HepG2 (cell line): ENCODE data around the gene DTNB. TPM values are rescaled to one million over a fixed set of nuclear protein-coding genes. Genes with fewer than 3 reads are reported as not detected.

Experiments used
- ATAC-seq: fragments of 200-7000 bp; cut with Tn5 transposase; 3 replicates; pipeline ENCODE4 v1.9.1; 2020; ENCODE audit warnings: mild to moderate bottlenecking, moderate library complexity
- BruUV-seq: library from RNA; stranded (reverse); fragments of 400-500 nt; replicated peaks from 2 replicates; lab custom pipeline; 2021; lab: Mats Ljungman, UMichigan
- CTCF ChIA-PET: fragments of 300-600 bp; formaldehyde crosslinking; extraction: SDS; loops from one replicate; lab custom pipeline; 2021; ENCODE audit warnings: low total read pairs, inconsistent platforms, low intra/inter-chr PET ratio; lab: Yijun Ruan, JAX
- POLR2A ChIA-PET: fragments of 350-600 bp; sonication (Branson Sonifier 250); formaldehyde crosslinking; loops from one replicate; lab custom pipeline; 2020; ENCODE audit warnings: antibody characterized with exemption, inconsistent platforms; lab: Yijun Ruan, JAX
- DNase-seq: peaks from one replicate; pipeline ENCODE4 v3.0.0-alpha.2; 2015; ENCODE audit warnings: low spot score
- FAIRE-seq: peaks from 3 replicates; lab custom pipeline; 2011; peaks lifted over from hg19 to GRCh38; lab: Jason Lieb, UNC
- H2AFZ ChIP-seq: one replicate; pipeline ENCODE4 v1.6.1; 2011; ENCODE audit warnings: low read length, inconsistent platforms
- H3K27ac ChIP-seq: fragments of 300-600 bp; 3 replicates; pipeline ENCODE4 v1.8.0; 2011; ENCODE audit warnings: mixed run types, mild to moderate bottlenecking, mixed read lengths, low read length, inconsistent platforms; ENCODE audit not compliant: insufficient read depth; ENCODE audit errors: extremely low read length
- H3K27me3 ChIP-seq, 2 experiments: fragments of 200-600 bp in 1 of 2; 2 replicates in 1 of 2; 3 replicates in 1 of 2; pipeline versions ENCODE4 v1.6.0 to v1.8.0; 2011; ENCODE audit warnings: low read length in 2 of 2, mild to moderate bottlenecking in 2 of 2, moderate library complexity in 2 of 2, inconsistent platforms in 1 of 2; ENCODE audit not compliant: insufficient read depth in 2 of 2, control insufficient read depth in 1 of 2
- H3K36me3 ChIP-seq, 2 experiments: fragments of 200-600 bp in 1 of 2; replicated peaks in 1 of 2; 2 replicates in 1 of 2; 3 replicates in 1 of 2; pipeline versions ENCODE4 v1.5.1 to v1.8.0; 2011; ENCODE audit warnings: low read length in 2 of 2, inconsistent platforms in 1 of 2; ENCODE audit not compliant: insufficient read depth in 2 of 2, control insufficient read depth in 1 of 2
- H3K4me1 ChIP-seq: 2 replicates; pipeline ENCODE4 v1.5.1; 2012; ENCODE audit warnings: low read length, inconsistent platforms; ENCODE audit not compliant: insufficient read depth
- H3K4me2 ChIP-seq: 2 replicates; pipeline ENCODE4 v1.6.0; 2011; ENCODE audit warnings: low read depth, low read length, inconsistent platforms
- H3K4me3 ChIP-seq, 3 experiments: fragments of 200-600 bp in 1 of 3; sonication (generic), shearing (Covaris generic) in 1 of 3; replicated peaks in 1 of 3; 2 replicates each; pipeline ENCODE4 v1.5.1; 2011 to 2016; ENCODE audit warnings: low read length in 3 of 3, inconsistent platforms in 2 of 3, low read depth in 2 of 3, mild to moderate bottlenecking in 2 of 3, control low read depth in 1 of 3, mixed read lengths in 1 of 3; ENCODE audit not compliant: insufficient read depth in 1 of 3
- H3K79me2 ChIP-seq: one replicate; pipeline ENCODE4 v1.6.1; 2011; ENCODE audit warnings: low read length, inconsistent platforms; ENCODE audit not compliant: insufficient read depth
- H3K9ac ChIP-seq: 2 replicates; pipeline ENCODE4 v1.6.0; 2011; ENCODE audit warnings: mild to moderate bottlenecking, low read depth, low read length, inconsistent platforms; ENCODE audit not compliant: insufficient read depth
- H3K9me3 ChIP-seq: 2 replicates; pipeline ENCODE4 v1.5.1; 2012; ENCODE audit warnings: mild to moderate bottlenecking, low read length
- H4K20me1 ChIP-seq: 2 replicates; pipeline ENCODE4 v1.6.0; 2011; ENCODE audit warnings: inconsistent platforms, mild to moderate bottlenecking, low read length, moderate library complexity; ENCODE audit not compliant: insufficient read depth
- CREB3 ChIP-seq: sonication (generic); formaldehyde crosslinking; IDR thresholded peaks from 2 replicates; pipeline ENCODE4 v1.5.0; 2020; ENCODE audit warnings: missing genetic modification reagents
- NBN ChIP-seq: fragments of 450-650 bp; conservative IDR thresholded peaks from 2 replicates; pipeline ENCODE4 v1.6.1; 2017
- NCOA5 ChIP-seq: sonication (generic); formaldehyde crosslinking; IDR thresholded peaks from 2 replicates; pipeline ENCODE4 v1.4.0; 2020; ENCODE audit warnings: missing genetic modification reagents
- NFIB ChIP-seq: sonication (generic); formaldehyde crosslinking; IDR thresholded peaks from 2 replicates; pipeline ENCODE4 v1.9.0; 2021; ENCODE audit warnings: missing genetic modification reagents, mild to moderate bottlenecking, borderline replicate concordance
- SOX13 ChIP-seq, 3 experiments: fragments of 450-650 bp in 1 of 3; sonication (generic) in 1 of 3; formaldehyde crosslinking in 1 of 3; IDR thresholded peaks in 2 of 3; conservative IDR thresholded peaks in 1 of 3; 2 replicates each; pipeline versions ENCODE4 v1.5.0 to v1.6.1; 2016 to 2020; ENCODE audit warnings: antibody characterized with exemption in 1 of 3, mild to moderate bottlenecking in 1 of 3, missing compliant biosample characterization in 1 of 3, missing genetic modification reagents in 1 of 3, moderate library complexity in 1 of 3
- SP1 ChIP-seq, 2 experiments: fragments of 450-650 bp in 1 of 2; sonication (generic) in 1 of 2; formaldehyde crosslinking in 1 of 2; IDR thresholded peaks; 2 replicates each; pipeline versions ENCODE4 v1.4.0 to v1.6.1; 2016 to 2020; ENCODE audit warnings: missing genetic modification reagents in 1 of 2
- STAG1 ChIP-seq: sonication (generic); formaldehyde crosslinking; IDR thresholded peaks from 2 replicates; pipeline ENCODE4 v1.4.0; 2020; ENCODE audit warnings: missing genetic modification reagents
- ZNF367 ChIP-seq: sonication (generic); formaldehyde crosslinking; IDR thresholded peaks from 2 replicates; pipeline ENCODE4 v1.4.0; 2020; ENCODE audit warnings: missing genetic modification reagents, borderline replicate concordance
- ZNF383 ChIP-seq: sonication (generic); formaldehyde crosslinking; IDR thresholded peaks from 2 replicates; pipeline ENCODE4 v1.4.0; 2020; ENCODE audit warnings: missing genetic modification reagents, mild to moderate bottlenecking, borderline replicate concordance
- ZNF556 ChIP-seq: sonication (generic); formaldehyde crosslinking; IDR thresholded peaks from 2 replicates; pipeline ENCODE4 v1.4.0; 2020; ENCODE audit warnings: mild to moderate bottlenecking, missing genetic modification reagents, borderline replicate concordance
- WGBS: methylation state at CpG from one replicate; pipeline ENCODE4 v1.1.6; 2017; ENCODE audit warnings: low lambda C conversion rate; 5-methylcytosine and 5-hydroxymethylcytosine counted together
- in situ Hi-C: cut with HindIII; loops from 2 replicates; pipeline ENCODE4 v1.10.0; 2017; ENCODE audit warnings: low pct_unique_long_range_greater_than_20kb; ENCODE audit not compliant: extremely low pct_ligation_motif_present
- intact Hi-C: fragments of 100-400 bp; cut with micrococcal nuclease; formaldehyde crosslinking; loops from one replicate; pipeline ENCODE4 v1.10.0; 2022; ENCODE audit not compliant: unreplicated experiment
- polyA plus RNA-seq, 8 experiments: library from polyadenylated mRNA; depleted of rRNA in 3 of 8; stranded (reverse) in 7 of 8; unstranded in 1 of 8; fragments of >200 nt; fragmentation: Illumina TruSeq in 4 of 8; extraction: Trizol in 4 of 8; gene quantifications; 2 replicates each; pipeline versions ENCODE4 v1.2.1 to v1.2.3, GENCODE V29; 2011 to 2016; ENCODE audit warnings: low read depth in 4 of 8, missing spikeins in 1 of 8, mixed read lengths in 1 of 8; ENCODE audit not compliant: insufficient read depth in 1 of 8
- total RNA-seq, 5 experiments: library from RNA; depleted of rRNA; stranded (reverse); fragments of >200 nt; fragmentation: Illumina TruSeq; extraction: Trizol; gene quantifications; 2 replicates each; pipeline ENCODE4 v1.2.3, GENCODE V29; 2016; ENCODE audit warnings: low read depth in 1 of 5
- TF ChIP-seq, protein P1 (sequence below): IDR thresholded peaks from 2 replicates; pipeline ENCODE4 v1.6.1; 2016; ENCODE audit warnings: low read depth, missing genetic modification reagents, missing compliant biosample characterization

Gene DTNB
- total and polyA plus RNA-seq, 2 of the 13 experiments (the other 11 are each of a cell fraction or from before 2014, with no cell fraction given): 14.4 to 23.9 TPM

DNA sequence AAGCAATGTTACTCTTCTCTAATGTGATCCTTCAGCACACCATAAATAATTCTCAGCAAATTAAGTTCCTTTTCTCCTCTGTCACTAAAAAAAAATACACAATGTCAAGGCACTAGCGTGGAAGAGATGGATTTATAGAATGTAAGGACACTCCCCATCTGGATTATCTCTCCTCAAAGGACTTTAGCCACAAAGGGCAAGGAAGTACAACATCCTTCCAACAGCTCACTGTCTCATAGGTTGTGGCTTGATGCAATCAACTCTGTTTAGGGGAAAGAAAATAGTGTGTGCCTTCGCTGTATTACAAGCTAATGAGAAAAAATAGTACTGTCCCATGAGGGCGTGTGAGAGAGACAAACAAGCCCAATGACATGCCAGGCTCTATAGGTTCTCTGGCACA is 202.6 kb downstream of the DTNB start:
- BruUV-seq: no TSS peak
- WGBS: 96% methylated on average over 3 of the region's 3 CpGs
- H3K9ac ChIP-seq: no peak overlapping the region
- H3K27ac ChIP-seq: no peak overlapping the region
- H4K20me1 ChIP-seq: no peaks in the 10 kb centered on the region
- no peak overlapping the region for H2AFZ ChIP-seq
- H3K79me2 ChIP-seq: no peaks in the 10 kb centered on the region
- intact Hi-C loops: no loop called here
- H3K4me2 ChIP-seq: no peak overlapping the region
- FAIRE-seq (no peak), ATAC-seq (no peak), DNase-seq (no peak)
- POLR2A ChIA-PET: no interaction called here
- in situ Hi-C loops: no loop called here
- H3K4me3 ChIP-seq: no peak overlapping the region
- no peaks in the 10 kb centered on the region for H3K36me3 ChIP-seq
- CTCF ChIA-PET: no interaction called here
- no peaks in the 10 kb centered on the region for H3K27me3 ChIP-seq
- TF ChIP-seq ZNF367 (CRISPR knock-in tag) (no peak), SOX13 (IDR thresholded peaks at IDR 0.05) (no peak), SOX13 (CRISPR knock-in tag; conservative IDR thresholded peaks at IDR 0.05 in 1 of 2, IDR thresholded peaks at IDR 0.05 in 1 of 2) (no peak), NBN (no peak), ZNF556 (CRISPR knock-in tag) (no peak), STAG1 (CRISPR knock-in tag) (no peak), SP1 (IDR thresholded peaks at IDR 0.05) (no peak), SP1 (CRISPR knock-in tag; IDR thresholded peaks at IDR 0.05) (no peak), CREB3 (CRISPR knock-in tag) (no peak), ZNF383 (CRISPR knock-in tag) (no peak), NFIB (CRISPR knock-in tag) (no peak), NCOA5 (CRISPR knock-in tag) (no peak)
- TF ChIP-seq, protein P1, sequence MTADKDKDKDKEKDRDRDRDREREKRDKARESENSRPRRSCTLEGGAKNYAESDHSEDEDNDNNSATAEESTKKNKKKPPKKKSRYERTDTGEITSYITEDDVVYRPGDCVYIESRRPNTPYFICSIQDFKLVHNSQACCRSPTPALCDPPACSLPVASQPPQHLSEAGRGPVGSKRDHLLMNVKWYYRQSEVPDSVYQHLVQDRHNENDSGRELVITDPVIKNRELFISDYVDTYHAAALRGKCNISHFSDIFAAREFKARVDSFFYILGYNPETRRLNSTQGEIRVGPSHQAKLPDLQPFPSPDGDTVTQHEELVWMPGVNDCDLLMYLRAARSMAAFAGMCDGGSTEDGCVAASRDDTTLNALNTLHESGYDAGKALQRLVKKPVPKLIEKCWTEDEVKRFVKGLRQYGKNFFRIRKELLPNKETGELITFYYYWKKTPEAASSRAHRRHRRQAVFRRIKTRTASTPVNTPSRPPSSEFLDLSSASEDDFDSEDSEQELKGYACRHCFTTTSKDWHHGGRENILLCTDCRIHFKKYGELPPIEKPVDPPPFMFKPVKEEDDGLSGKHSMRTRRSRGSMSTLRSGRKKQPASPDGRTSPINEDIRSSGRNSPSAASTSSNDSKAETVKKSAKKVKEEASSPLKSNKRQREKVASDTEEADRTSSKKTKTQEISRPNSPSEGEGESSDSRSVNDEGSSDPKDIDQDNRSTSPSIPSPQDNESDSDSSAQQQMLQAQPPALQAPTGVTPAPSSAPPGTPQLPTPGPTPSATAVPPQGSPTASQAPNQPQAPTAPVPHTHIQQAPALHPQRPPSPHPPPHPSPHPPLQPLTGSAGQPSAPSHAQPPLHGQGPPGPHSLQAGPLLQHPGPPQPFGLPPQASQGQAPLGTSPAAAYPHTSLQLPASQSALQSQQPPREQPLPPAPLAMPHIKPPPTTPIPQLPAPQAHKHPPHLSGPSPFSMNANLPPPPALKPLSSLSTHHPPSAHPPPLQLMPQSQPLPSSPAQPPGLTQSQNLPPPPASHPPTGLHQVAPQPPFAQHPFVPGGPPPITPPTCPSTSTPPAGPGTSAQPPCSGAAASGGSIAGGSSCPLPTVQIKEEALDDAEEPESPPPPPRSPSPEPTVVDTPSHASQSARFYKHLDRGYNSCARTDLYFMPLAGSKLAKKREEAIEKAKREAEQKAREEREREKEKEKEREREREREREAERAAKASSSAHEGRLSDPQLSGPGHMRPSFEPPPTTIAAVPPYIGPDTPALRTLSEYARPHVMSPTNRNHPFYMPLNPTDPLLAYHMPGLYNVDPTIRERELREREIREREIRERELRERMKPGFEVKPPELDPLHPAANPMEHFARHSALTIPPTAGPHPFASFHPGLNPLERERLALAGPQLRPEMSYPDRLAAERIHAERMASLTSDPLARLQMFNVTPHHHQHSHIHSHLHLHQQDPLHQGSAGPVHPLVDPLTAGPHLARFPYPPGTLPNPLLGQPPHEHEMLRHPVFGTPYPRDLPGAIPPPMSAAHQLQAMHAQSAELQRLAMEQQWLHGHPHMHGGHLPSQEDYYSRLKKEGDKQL (CRISPR knock-in tag): no peak
- no peaks in the 10 kb centered on the region for H3K4me1 ChIP-seq
- no peaks in the 10 kb centered on the region for H3K9me3 ChIP-seq
